ENCODE data around the gene SETMAR.
"Not testable (repeated sequence)": the region's sequence is repeated elsewhere in the genome, so short reads cannot be mapped to it uniquely, and the experiment has no call there.

SETMAR gene

GRCh38 chr3:4323246-4324027, 20.3 kb downstream of the SETMAR start:
- TF ChIP-seq, protein P1, sequence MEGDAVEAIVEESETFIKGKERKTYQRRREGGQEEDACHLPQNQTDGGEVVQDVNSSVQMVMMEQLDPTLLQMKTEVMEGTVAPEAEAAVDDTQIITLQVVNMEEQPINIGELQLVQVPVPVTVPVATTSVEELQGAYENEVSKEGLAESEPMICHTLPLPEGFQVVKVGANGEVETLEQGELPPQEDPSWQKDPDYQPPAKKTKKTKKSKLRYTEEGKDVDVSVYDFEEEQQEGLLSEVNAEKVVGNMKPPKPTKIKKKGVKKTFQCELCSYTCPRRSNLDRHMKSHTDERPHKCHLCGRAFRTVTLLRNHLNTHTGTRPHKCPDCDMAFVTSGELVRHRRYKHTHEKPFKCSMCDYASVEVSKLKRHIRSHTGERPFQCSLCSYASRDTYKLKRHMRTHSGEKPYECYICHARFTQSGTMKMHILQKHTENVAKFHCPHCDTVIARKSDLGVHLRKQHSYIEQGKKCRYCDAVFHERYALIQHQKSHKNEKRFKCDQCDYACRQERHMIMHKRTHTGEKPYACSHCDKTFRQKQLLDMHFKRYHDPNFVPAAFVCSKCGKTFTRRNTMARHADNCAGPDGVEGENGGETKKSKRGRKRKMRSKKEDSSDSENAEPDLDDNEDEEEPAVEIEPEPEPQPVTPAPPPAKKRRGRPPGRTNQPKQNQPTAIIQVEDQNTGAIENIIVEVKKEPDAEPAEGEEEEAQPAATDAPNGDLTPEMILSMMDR (IDR thresholded peaks at IDR 0.05; ENCODE audit: borderline replicate concordance, extremely low read depth, low read length, poor library complexity, severe bottlenecking): no peak
- no peak for TF ChIP-seq EZH2 (IDR thresholded peaks at IDR 0.05; ENCODE audit: borderline replicate concordance, low read depth, low read length, severe bottlenecking)
- DNase-seq: no peak
- Histone ChIP-seq H3K4me2 (ENCODE audit: insufficient read depth, low read length) (no peak overlapping the region), H3K9me3 (ENCODE audit: insufficient read depth, low read length, severe bottlenecking) (peaks cover 13% of the 10 kb centered on the region), H3K79me2 (ENCODE audit: insufficient read depth, low read length) (no peaks in the 10 kb centered on the region), H3K27ac (ENCODE audit: low read length) (no peak overlapping the region), H3K9ac (ENCODE audit: low read depth, low read length) (no peak overlapping the region), H2AFZ (ENCODE audit: low read depth, low read length) (no peak overlapping the region), H3K4me3 (ENCODE audit: low read depth in 1 of 2, low read length in 2 of 2) (no peak overlapping the region), H3K27me3 (ENCODE audit: insufficient read depth, low read length, poor library complexity) (no peaks in the 10 kb centered on the region), H3K4me1 (ENCODE audit: insufficient read depth, low read length) (no peaks in the 10 kb centered on the region), H4K20me1 (ENCODE audit: insufficient read depth, low read length) (no peaks in the 10 kb centered on the region), H3K36me3 (ENCODE audit: insufficient read depth, low read length) (peaks cover under 1% of the 10 kb centered on the region; the same call in 1 of the 2 replicates)
- ATAC-seq (ENCODE audit: insufficient read depth, low read depth): no peak

DNA sequence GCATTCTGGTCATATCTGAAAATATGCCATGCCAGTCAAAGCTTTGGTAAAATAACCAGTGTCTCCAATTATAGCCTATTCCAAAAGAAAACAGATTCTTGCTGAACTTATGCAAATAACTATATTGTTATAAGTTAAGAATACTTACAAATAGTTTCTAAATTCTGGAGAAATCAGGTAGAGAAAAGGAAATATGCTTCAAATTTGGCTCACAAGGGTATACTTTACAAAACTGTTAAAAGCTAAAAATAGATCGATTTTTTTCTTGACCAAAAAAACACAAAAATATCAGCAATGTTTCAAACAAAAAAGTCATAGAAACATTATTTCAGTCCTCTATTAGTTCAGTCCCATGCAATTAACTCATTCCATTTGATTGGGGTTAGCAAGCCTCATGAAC, 23.7 kb downstream of the SETMAR start:
- Histone ChIP-seq H3K79me2 (ENCODE audit: insufficient read depth, low read length) (no peaks in the 10 kb centered on the region), H3K4me1 (ENCODE audit: insufficient read depth, low read length) (no peaks in the 10 kb centered on the region), H3K9me3 (ENCODE audit: insufficient read depth, low read length, severe bottlenecking) (peaks cover 21% of the 10 kb centered on the region), H3K9ac (ENCODE audit: low read depth, low read length) (no peak overlapping the region), H2AFZ (ENCODE audit: low read depth, low read length) (no peak overlapping the region), H3K27me3 (ENCODE audit: insufficient read depth, low read length, poor library complexity) (no peaks in the 10 kb centered on the region), H3K36me3 (ENCODE audit: insufficient read depth, low read length) (no peaks in the 10 kb centered on the region), H3K4me2 (ENCODE audit: insufficient read depth, low read length) (no peak overlapping the region), H3K27ac (ENCODE audit: low read length) (no peak overlapping the region), H3K4me3 (ENCODE audit: low read depth in 1 of 2, low read length in 2 of 2) (no peak overlapping the region), H4K20me1 (ENCODE audit: insufficient read depth, low read length) (no peaks in the 10 kb centered on the region)
- TF ChIP-seq EZH2 (IDR thresholded peaks at IDR 0.05; ENCODE audit: borderline replicate concordance, low read depth, low read length, severe bottlenecking): no peak
- TF ChIP-seq, protein P1 (IDR thresholded peaks at IDR 0.05; ENCODE audit: borderline replicate concordance, extremely low read depth, low read length, poor library complexity, severe bottlenecking): no peak
- ATAC-seq (ENCODE audit: insufficient read depth, low read depth) (no peak), DNase-seq (no peak)

GRCh38 chr3:4329806-4330205, 26.6 kb downstream of the SETMAR start:
- H3K9ac ChIP-seq (ENCODE audit: low read depth, low read length); H3K4me3 ChIP-seq (ENCODE audit: low read depth in 1 of 2, low read length in 2 of 2); H3K27me3 ChIP-seq (ENCODE audit: insufficient read depth, low read length, poor library complexity); ATAC-seq (ENCODE audit: insufficient read depth, low read depth); H3K27ac ChIP-seq (ENCODE audit: low read length); H4K20me1 ChIP-seq (ENCODE audit: insufficient read depth, low read length); H3K4me2 ChIP-seq (ENCODE audit: insufficient read depth, low read length); H3K4me1 ChIP-seq (ENCODE audit: insufficient read depth, low read length); H3K79me2 ChIP-seq (ENCODE audit: insufficient read depth, low read length); DNase-seq; H3K36me3 ChIP-seq (ENCODE audit: insufficient read depth, low read length); H2AFZ ChIP-seq (ENCODE audit: low read depth, low read length): not testable (repeated sequence)
- H3K9me3 ChIP-seq (ENCODE audit: insufficient read depth, low read length, severe bottlenecking): peaks cover 21% of the 10 kb centered on the region

DNA sequence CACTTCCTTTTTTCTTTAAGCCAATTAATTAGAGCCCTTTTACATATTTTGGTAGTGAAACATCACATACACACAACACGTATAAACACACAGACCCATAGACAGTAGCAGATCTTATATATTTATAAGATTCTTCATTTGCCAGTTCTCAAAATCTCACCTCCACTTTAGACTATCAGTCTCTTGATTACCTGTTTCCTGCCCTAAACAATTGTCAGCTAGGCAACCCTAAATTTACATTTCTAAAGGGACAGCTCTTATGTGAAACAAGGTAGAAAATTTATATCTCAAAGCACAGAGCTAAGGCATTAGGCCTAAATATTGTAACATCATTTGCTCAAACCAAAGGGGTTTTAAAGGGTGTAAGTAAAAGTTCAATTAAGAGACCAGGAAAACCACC, 28.9 kb downstream of the SETMAR start:
- H3K9me3 ChIP-seq (ENCODE audit: insufficient read depth, low read length, severe bottlenecking): peaks cover 20% of the 10 kb centered on the region
- ATAC-seq (ENCODE audit: insufficient read depth, low read depth) (no peak), DNase-seq (no peak)
- TF ChIP-seq, protein P1 (IDR thresholded peaks at IDR 0.05; ENCODE audit: borderline replicate concordance, extremely low read depth, low read length, poor library complexity, severe bottlenecking): no peak
- no peak for TF ChIP-seq EZH2 (IDR thresholded peaks at IDR 0.05; ENCODE audit: borderline replicate concordance, low read depth, low read length, severe bottlenecking)
- no peaks in the 10 kb centered on the region for H4K20me1 ChIP-seq (ENCODE audit: insufficient read depth, low read length)
- no peak overlapping the region for H2AFZ ChIP-seq (ENCODE audit: low read depth, low read length)
- no peak overlapping the region for H3K27ac ChIP-seq (ENCODE audit: low read length)
- H3K79me2 ChIP-seq (ENCODE audit: insufficient read depth, low read length): no peaks in the 10 kb centered on the region
- H3K27me3 ChIP-seq (ENCODE audit: insufficient read depth, low read length, poor library complexity): no peaks in the 10 kb centered on the region
- H3K9ac ChIP-seq (ENCODE audit: low read depth, low read length): no peak overlapping the region
- H3K4me2 ChIP-seq (ENCODE audit: insufficient read depth, low read length): no peak overlapping the region
- H3K4me1 ChIP-seq (ENCODE audit: insufficient read depth, low read length): no peaks in the 10 kb centered on the region
- H3K4me3 ChIP-seq (ENCODE audit: low read depth in 1 of 2, low read length in 2 of 2): no peak overlapping the region
- no peaks in the 10 kb centered on the region for H3K36me3 ChIP-seq (ENCODE audit: insufficient read depth, low read length)

All from DND-41 (cell line).